Gastroesophageal sphincter (tissue), 4 donors: ENCODE data around the gene SLC22A15. TPM values are rescaled to one million over a fixed set of nuclear protein-coding genes. Genes with fewer than 3 reads are reported as not detected.

Experiments used
- ATAC-seq: fragments of 150-250 bp; one replicate; pipeline ENCODE4 v1.9.1; 2016; ENCODE audit warnings: mild to moderate bottlenecking, moderate library complexity
- H3K27ac ChIP-seq, 4 donors: fragments of 200-600 bp; sonication (generic) in 3 of 4; 1 replicate in 3 of 4; 2 replicates in 1 of 4; pipeline ENCODE4 v1.5.1; 2016 to 2019
- H3K27me3 ChIP-seq: fragments of 200-600 bp; sonication (generic); one replicate; pipeline ENCODE4 v1.5.1; 2019
- H3K36me3 ChIP-seq, 2 donors: fragments of 200-600 bp; sonication (generic); one replicate each; pipeline ENCODE4 v1.5.1; 2019; ENCODE audit warnings: control low read depth in 1 of 2
- H3K4me1 ChIP-seq, 3 donors: fragments of 200-600 bp; sonication (generic); 1 replicate in 2 of 3; 2 replicates in 1 of 3; pipeline ENCODE4 v1.5.1; 2016 to 2019; ENCODE audit warnings: control low read depth in 2 of 3
- H3K4me3 ChIP-seq, 2 donors: fragments of 200-600 bp; sonication (generic); one replicate each; pipeline ENCODE4 v1.5.1; 2019; ENCODE audit warnings: mild to moderate bottlenecking in 1 of 2, moderate library complexity in 1 of 2
- H3K9me3 ChIP-seq, 3 donors: fragments of 200-600 bp; sonication (generic); one replicate each; pipeline ENCODE4 v1.5.1; 2017 to 2019; ENCODE audit warnings: control low read depth in 2 of 3
- EP300 ChIP-seq: sonication (generic); formaldehyde crosslinking; IDR thresholded peaks from one replicate; pipeline ENCODE4 v1.6.1; 2017; ENCODE audit warnings: antibody characterized with exemption, mild to moderate bottlenecking
- POLR2A ChIP-seq, 2 donors: fragments of 450-650 bp; IDR thresholded peaks; one replicate each; pipeline ENCODE4 v1.6.1; 2017; ENCODE audit warnings: antibody characterized with exemption in 2 of 2, mild to moderate bottlenecking in 2 of 2, moderate library complexity in 1 of 2
- POLR2AphosphoS5 ChIP-seq: sonication (generic); formaldehyde crosslinking; IDR thresholded peaks from one replicate; pipeline ENCODE4 v1.6.1; 2017; ENCODE audit warnings: antibody characterized with exemption
- WGBS, 2 donors: methylation state at CpG; one replicate each; pipeline ENCODE4 v1.1.5; 2018; ENCODE audit warnings: low coverage in 1 of 2; 5-methylcytosine and 5-hydroxymethylcytosine counted together
- total RNA-seq, 4 donors: library from RNA; depleted of rRNA; stranded (reverse); fragments of >200 nt; gene quantifications; one replicate each; pipeline ENCODE4 v1.1.0, GENCODE V29; 2016
- TF ChIP-seq, protein P1 (sequence below), 4 experiments: fragments of 200-600 bp in 2 of 4; fragments of 450-650 bp in 2 of 4; sonication (generic) in 1 of 4; IDR thresholded peaks; one replicate each; pipeline ENCODE4 v1.5.1; 2017 to 2019; ENCODE audit warnings: antibody characterized with exemption in 4 of 4, mild to moderate bottlenecking in 2 of 4, moderate library complexity in 2 of 4

The SLC22A15 gene
- total RNA-seq, 4 donors from 2014 or later, result 2.3 to 6.5 (median 4.1) TPM

DNA sequence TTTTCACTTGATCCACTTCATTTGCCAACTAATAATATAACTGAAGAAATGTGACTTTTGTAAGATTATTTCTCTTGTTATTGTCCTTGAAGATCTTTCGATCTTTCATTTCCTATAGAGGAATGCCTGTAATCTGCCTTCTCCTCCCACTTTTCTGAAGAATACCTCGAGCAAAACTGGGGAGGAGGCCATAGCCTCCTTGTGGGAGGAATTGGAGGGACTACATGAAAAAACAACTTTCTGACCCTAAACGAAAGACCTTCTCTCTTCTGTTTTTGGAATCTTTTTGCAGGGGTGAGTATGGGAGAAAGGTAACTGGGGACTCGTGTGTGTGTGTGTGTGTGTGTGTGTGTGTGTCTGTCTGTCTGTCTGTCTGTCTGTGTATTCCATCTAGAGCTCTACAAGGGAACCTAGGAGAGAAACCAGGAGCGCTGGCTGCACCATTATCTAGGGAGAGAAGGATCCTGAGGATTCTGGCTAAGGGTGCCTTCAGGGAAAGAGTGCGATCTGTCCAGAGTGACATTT is 102.4 kb downstream of the SLC22A15 start:
- WGBS, 2 donors, result 68 to 74% methylated on average over 6 of the region's 6 CpGs
- no peak for ATAC-seq

DNA sequence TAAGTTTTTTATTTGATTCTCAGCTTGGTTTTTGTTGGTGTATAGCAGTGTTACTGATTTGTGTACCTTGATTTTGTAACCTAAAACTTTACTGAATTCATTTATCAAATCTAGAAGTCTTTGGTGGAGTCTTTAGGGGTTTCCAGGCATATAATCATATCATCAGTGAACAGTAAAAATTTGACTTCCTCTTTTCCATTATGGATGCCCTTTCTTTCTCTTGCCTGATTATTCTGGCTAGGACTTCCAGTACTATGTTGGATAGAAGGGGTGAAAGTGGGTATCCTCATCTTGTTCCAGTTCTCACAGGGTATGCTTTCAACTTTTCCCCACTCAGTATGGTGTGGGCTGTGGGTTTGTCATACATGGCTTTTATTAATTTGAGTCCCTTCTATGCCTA is 111.3 kb downstream of the SLC22A15 start:
- no peak for ATAC-seq
- TF ChIP-seq POLR2AphosphoS5 (no peak), POLR2A (IDR thresholded peaks at IDR 0.05) (no peak), EP300 (no peak)
- TF ChIP-seq, protein P1, sequence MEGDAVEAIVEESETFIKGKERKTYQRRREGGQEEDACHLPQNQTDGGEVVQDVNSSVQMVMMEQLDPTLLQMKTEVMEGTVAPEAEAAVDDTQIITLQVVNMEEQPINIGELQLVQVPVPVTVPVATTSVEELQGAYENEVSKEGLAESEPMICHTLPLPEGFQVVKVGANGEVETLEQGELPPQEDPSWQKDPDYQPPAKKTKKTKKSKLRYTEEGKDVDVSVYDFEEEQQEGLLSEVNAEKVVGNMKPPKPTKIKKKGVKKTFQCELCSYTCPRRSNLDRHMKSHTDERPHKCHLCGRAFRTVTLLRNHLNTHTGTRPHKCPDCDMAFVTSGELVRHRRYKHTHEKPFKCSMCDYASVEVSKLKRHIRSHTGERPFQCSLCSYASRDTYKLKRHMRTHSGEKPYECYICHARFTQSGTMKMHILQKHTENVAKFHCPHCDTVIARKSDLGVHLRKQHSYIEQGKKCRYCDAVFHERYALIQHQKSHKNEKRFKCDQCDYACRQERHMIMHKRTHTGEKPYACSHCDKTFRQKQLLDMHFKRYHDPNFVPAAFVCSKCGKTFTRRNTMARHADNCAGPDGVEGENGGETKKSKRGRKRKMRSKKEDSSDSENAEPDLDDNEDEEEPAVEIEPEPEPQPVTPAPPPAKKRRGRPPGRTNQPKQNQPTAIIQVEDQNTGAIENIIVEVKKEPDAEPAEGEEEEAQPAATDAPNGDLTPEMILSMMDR (IDR thresholded peaks at IDR 0.05), result no peak

More for the DNA sequence above, 102.4 kb downstream of the SLC22A15 start:
- H3K36me3 ChIP-seq, result no peaks in the 10 kb centered on the region
- no peaks in the 10 kb centered on the region for H3K27me3 ChIP-seq
- no peaks in the 10 kb centered on the region for H3K9me3 ChIP-seq
- no peak overlapping the region for H3K4me3 ChIP-seq
- TF ChIP-seq POLR2A (IDR thresholded peaks at IDR 0.05) (no peak), EP300 (no peak)
- no peaks in the 10 kb centered on the region for H3K4me1 ChIP-seq
- no peak overlapping the region for H3K27ac ChIP-seq

DNA sequence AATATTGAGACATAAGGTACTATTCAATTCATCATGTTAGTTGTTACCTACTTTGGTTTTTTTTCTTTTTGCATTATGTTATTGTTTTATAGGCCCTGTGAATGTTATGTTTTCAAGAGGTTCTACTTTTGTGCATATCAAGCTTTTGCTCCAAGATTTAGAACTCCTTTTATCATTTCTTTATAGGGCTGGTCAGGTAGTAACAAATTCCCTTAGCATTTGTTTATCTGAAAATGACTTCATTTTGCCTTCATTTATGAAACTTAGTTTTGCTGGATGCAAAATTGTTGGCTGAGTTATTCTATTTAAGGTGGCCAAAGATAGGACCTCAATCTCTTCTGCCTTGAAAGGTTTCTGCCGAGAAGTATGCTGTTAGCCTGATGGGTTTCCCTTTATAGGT is 113.6 kb downstream of the SLC22A15 start:
- Histone ChIP-seq H3K4me3 (no peak overlapping the region), H3K27me3 (no peaks in the 10 kb centered on the region), H3K4me1 (no peaks in the 10 kb centered on the region), H3K9me3 (peaks cover 0 to 35% (median 0%) of the 10 kb centered on the region in 3 donors), H3K36me3 (no peaks in the 10 kb centered on the region), H3K27ac (no peak overlapping the region)
- ATAC-seq, result no peak
- WGBS, 2 donors, result 86 to 92% methylated on average over 1 of the region's 1 CpG
- TF ChIP-seq, protein P1 (IDR thresholded peaks at IDR 0.05), result no peak
- TF ChIP-seq EP300 (no peak), POLR2AphosphoS5 (no peak), POLR2A (IDR thresholded peaks at IDR 0.05) (no peak)

More for the DNA sequence above, 111.3 kb downstream of the SLC22A15 start:
- Histone ChIP-seq H3K36me3 (no peaks in the 10 kb centered on the region), H3K27me3 (no peaks in the 10 kb centered on the region), H3K9me3 (peaks cover 0 to 33% (median 0%) of the 10 kb centered on the region in 3 donors), H3K4me1 (no peaks in the 10 kb centered on the region), H3K27ac (no peak overlapping the region), H3K4me3 (no peak overlapping the region)

DNA sequence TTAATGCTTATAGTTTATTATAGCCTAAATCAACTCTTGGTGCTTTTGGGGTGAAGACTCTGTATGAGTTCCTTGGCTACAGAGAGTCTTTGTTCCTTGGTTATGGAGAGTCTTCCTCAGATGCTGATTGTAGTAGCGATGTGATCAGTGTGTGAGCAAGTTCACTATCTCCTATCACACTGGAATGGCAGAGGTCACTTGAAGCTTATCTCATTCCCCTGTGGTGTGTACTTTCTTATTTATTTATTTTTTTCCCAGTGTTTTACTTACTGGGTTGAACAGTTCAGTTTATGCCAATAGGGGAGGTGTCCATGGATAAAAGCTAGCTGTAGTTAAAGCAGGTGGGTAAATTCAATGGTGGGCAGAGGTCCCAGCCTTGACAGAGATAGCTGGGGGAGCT is 114.8 kb downstream of the SLC22A15 start:
- Histone ChIP-seq H3K9me3 (peaks cover 0 to 43% (median 2%) of the 10 kb centered on the region in 3 donors), H3K4me3 (no peak overlapping the region), H3K27ac (no peak overlapping the region), H3K27me3 (no peaks in the 10 kb centered on the region), H3K36me3 (no peaks in the 10 kb centered on the region), H3K4me1 (no peaks in the 10 kb centered on the region)
- TF ChIP-seq POLR2A (IDR thresholded peaks at IDR 0.05) (no peak), POLR2AphosphoS5 (no peak), EP300 (no peak)
- TF ChIP-seq, protein P1 (IDR thresholded peaks at IDR 0.05), result no peak
- ATAC-seq, result no peak
- 43 to 83% methylated on average over 1 of the region's 1 CpG for WGBS, 2 donors

DNA sequence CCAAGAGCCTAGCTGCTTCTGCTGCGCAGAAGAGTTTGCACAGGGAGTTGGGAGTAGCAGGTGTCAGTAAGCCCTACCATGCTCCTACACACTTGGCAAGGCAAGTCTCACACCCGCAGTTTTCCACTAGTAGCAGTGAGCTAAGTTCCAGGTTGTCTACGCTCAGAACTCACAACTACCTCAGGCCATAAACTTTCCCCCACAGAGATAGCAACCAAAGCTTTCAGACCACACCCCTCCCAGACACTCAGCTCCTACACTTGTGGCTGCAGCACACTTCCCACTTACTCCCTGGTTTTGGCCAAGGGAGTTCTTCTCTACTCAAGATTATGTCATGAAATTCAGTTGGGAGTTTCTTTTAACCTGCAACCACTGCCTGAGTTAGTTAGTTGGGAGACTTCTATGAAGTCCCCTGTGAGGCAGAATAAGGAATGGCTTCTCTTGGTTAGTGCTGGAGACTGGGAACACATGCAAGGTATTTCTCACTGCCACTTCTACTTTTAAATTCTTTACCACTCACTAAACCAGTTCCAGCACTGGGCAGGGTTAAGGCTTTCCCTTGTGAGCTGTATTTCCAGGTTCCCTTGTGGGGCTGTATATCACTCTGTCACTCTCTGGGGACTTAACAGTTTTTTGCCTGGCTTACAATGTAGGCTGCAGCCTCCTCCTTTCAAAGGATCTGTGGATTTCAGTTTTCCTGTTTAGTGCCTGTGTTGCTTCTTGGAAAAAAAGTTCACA is 116.6 kb downstream of the SLC22A15 start:
- peaks cover 0 to 50% (median 3%) of the 10 kb centered on the region in 3 donors for H3K9me3 ChIP-seq
- H3K4me1 ChIP-seq, result no peaks in the 10 kb centered on the region
- H3K27ac ChIP-seq, result no peak overlapping the region
- TF ChIP-seq, protein P1 (IDR thresholded peaks at IDR 0.05), result no peak
- TF ChIP-seq POLR2AphosphoS5 (no peak), EP300 (no peak), POLR2A (IDR thresholded peaks at IDR 0.05) (no peak)
- H3K4me3 ChIP-seq, result no peak overlapping the region
- no peak for ATAC-seq
- no peaks in the 10 kb centered on the region for H3K27me3 ChIP-seq
- no peaks in the 10 kb centered on the region for H3K36me3 ChIP-seq
- WGBS, 2 donors, result 42% methylated on average over 2 of the region's 3 CpGs; no CpG with 5 or more reads in 1 of the 2 donors
